HG02610 (cell line): ENCODE measurements around the gene RALGPS1.

Experiments
- ATAC-seq: cut with Tn5 transposase; IDR thresholded peaks from one replicate; pipeline ENCODE4 v1.9.1; 2021; ENCODE audit warnings: mild to moderate bottlenecking, moderate library complexity; ENCODE audit not compliant: unreplicated experiment

RALGPS1 gene

GRCh38 chr9:127182901-127183746 is 268.5 kb downstream of the RALGPS1 start:
- ATAC-seq, result no peak

GRCh38 chr9:127183814-127184582 is 269.4 kb downstream of the RALGPS1 start:
- peak; percentile 80 for ATAC-seq

- ATAC-seq, result no peak
These were observed 270.1 kb downstream of the RALGPS1 start for GRCh38 chr9:127184641-127185040.

GRCh38 chr9:127185181-127185580 is 270.6 kb downstream of the RALGPS1 start:
- no peak for ATAC-seq

- no peak for ATAC-seq
These were observed 271.6 kb downstream of the RALGPS1 start for GRCh38 chr9:127185931-127186781.

- no peak for ATAC-seq
These were observed 272.2 kb downstream of the RALGPS1 start for GRCh38 chr9:127186806-127187205.

GRCh38 chr9:127187231-127187956 is 272.8 kb downstream of the RALGPS1 start:
- no peak for ATAC-seq

GRCh38 chr9:127188396-127188795 is 273.8 kb downstream of the RALGPS1 start:
- ATAC-seq, result no peak

GRCh38 chr9:127189628-127190027 is 275.0 kb downstream of the RALGPS1 start:
- no peak for ATAC-seq

GRCh38 chr9:127192744-127193143 is 278.2 kb downstream of the RALGPS1 start:
- ATAC-seq, result no peak

- ATAC-seq, result no peak
These were observed 278.9 kb downstream of the RALGPS1 start for GRCh38 chr9:127193483-127193882.

- no peak for ATAC-seq
These were observed 280.5 kb downstream of the RALGPS1 start for GRCh38 chr9:127194881-127195713.

- no peak for ATAC-seq
These were observed 281.6 kb downstream of the RALGPS1 start for GRCh38 chr9:127195976-127196825.

GRCh38 chr9:127196826-127197145 is 282.2 kb downstream of the RALGPS1 start:
- ATAC-seq, result no peak

GRCh38 chr9:127197186-127197860 is 282.7 kb downstream of the RALGPS1 start:
- ATAC-seq, result no peak

- ATAC-seq, result no peak
These were observed 283.4 kb downstream of the RALGPS1 start for GRCh38 chr9:127197861-127198430.

GRCh38 chr9:127198587-127198986 is 284.0 kb downstream of the RALGPS1 start:
- ATAC-seq, result no peak
